Measurements from ENCODE around the gene GPR156.

Gene GPR156

GRCh38 chr3:120145542-120146285 is 139.3 kb downstream of the GPR156 start:
- DNase-seq (ENCODE audit: insufficient read length, low spot score) (peak; percentile 15), FAIRE-seq (peak; percentile 5)
- TF ChIP-seq POU2F2 (IDR thresholded peaks at IDR 0.05; ENCODE audit: low read depth, low read length) (no peak), TAF1 (IDR thresholded peaks at IDR 0.05; ENCODE audit: low read depth, low read length) (no peak), PAX5 (IDR thresholded peaks at IDR 0.05; ENCODE audit: insufficient read depth, low read length, severe bottlenecking) (no peak), SPI1 (IDR thresholded peaks at IDR 0.05; ENCODE audit: low read depth, low read length) (no peak), POLR2A (IDR thresholded peaks at IDR 0.05; ENCODE audit: low read depth, low read length) (no peak), POLR2AphosphoS5 (IDR thresholded peaks at IDR 0.05; ENCODE audit: low read depth, low read length) (no peak)

GRCh38 chr3:120144267-120144666 is 140.8 kb downstream of the GPR156 start:
- TF ChIP-seq POLR2AphosphoS5 (IDR thresholded peaks at IDR 0.05; ENCODE audit: low read depth, low read length) (no peak), PAX5 (IDR thresholded peaks at IDR 0.05; ENCODE audit: insufficient read depth, low read length, severe bottlenecking) (no peak)
- no peak for DNase-seq (ENCODE audit: insufficient read length, low spot score)
- no peak for FAIRE-seq

GRCh38 chr3:120143676-120144075 is 141.3 kb downstream of the GPR156 start:
- DNase-seq (ENCODE audit: insufficient read length, low spot score), result no peak
- FAIRE-seq, result no peak
- TF ChIP-seq TAF1 (IDR thresholded peaks at IDR 0.05; ENCODE audit: low read depth, low read length) (no peak), POLR2AphosphoS5 (IDR thresholded peaks at IDR 0.05; ENCODE audit: low read depth, low read length) (no peak), PAX5 (IDR thresholded peaks at IDR 0.05; ENCODE audit: insufficient read depth, low read length, severe bottlenecking) (no peak), POU2F2 (IDR thresholded peaks at IDR 0.05; ENCODE audit: low read depth, low read length) (no peak), SPI1 (IDR thresholded peaks at IDR 0.05; ENCODE audit: low read depth, low read length) (no peak), POLR2A (IDR thresholded peaks at IDR 0.05; ENCODE audit: low read depth, low read length) (no peak)

GRCh38 chr3:120142236-120142635 is 142.8 kb downstream of the GPR156 start:
- FAIRE-seq (no peak), DNase-seq (ENCODE audit: insufficient read length, low spot score) (no peak)
- TF ChIP-seq POLR2A (IDR thresholded peaks at IDR 0.05; ENCODE audit: low read depth, low read length) (no peak), POLR2AphosphoS5 (IDR thresholded peaks at IDR 0.05; ENCODE audit: low read depth, low read length) (no peak), TAF1 (IDR thresholded peaks at IDR 0.05; ENCODE audit: low read depth, low read length) (no peak), POU2F2 (IDR thresholded peaks at IDR 0.05; ENCODE audit: low read depth, low read length) (no peak), PAX5 (IDR thresholded peaks at IDR 0.05; ENCODE audit: insufficient read depth, low read length, severe bottlenecking) (no peak), SPI1 (IDR thresholded peaks at IDR 0.05; ENCODE audit: low read depth, low read length) (no peak)

- FAIRE-seq (no peak), DNase-seq (ENCODE audit: insufficient read length, low spot score) (no peak)
- no peak for TF ChIP-seq POLR2AphosphoS5 (IDR thresholded peaks at IDR 0.05; ENCODE audit: low read depth, low read length)
- no peak for TF ChIP-seq SPI1 (IDR thresholded peaks at IDR 0.05; ENCODE audit: low read depth, low read length)
- TF ChIP-seq PAX5 (IDR thresholded peaks at IDR 0.05; ENCODE audit: insufficient read depth, low read length, severe bottlenecking), result no peak
- TF ChIP-seq POU2F2 (IDR thresholded peaks at IDR 0.05; ENCODE audit: low read depth, low read length), result no peak
- no peak for TF ChIP-seq POLR2A (IDR thresholded peaks at IDR 0.05; ENCODE audit: low read depth, low read length)
- no peak for TF ChIP-seq TAF1 (IDR thresholded peaks at IDR 0.05; ENCODE audit: low read depth, low read length)
Observed at GRCh38 chr3:120140098-120140742, 144.8 kb downstream of the GPR156 start.

- FAIRE-seq (no peak), DNase-seq (ENCODE audit: insufficient read length, low spot score) (no peak)
- TF ChIP-seq TAF1 (IDR thresholded peaks at IDR 0.05; ENCODE audit: low read depth, low read length) (no peak), POLR2AphosphoS5 (IDR thresholded peaks at IDR 0.05; ENCODE audit: low read depth, low read length) (no peak), POLR2A (IDR thresholded peaks at IDR 0.05; ENCODE audit: low read depth, low read length) (no peak), PAX5 (IDR thresholded peaks at IDR 0.05; ENCODE audit: insufficient read depth, low read length, severe bottlenecking) (no peak), SPI1 (IDR thresholded peaks at IDR 0.05; ENCODE audit: low read depth, low read length) (no peak), POU2F2 (IDR thresholded peaks at IDR 0.05; ENCODE audit: low read depth, low read length) (no peak)
Observed at GRCh38 chr3:120139140-120139539, 145.9 kb downstream of the GPR156 start.

- no peak for DNase-seq (ENCODE audit: insufficient read length, low spot score)
Observed at GRCh38 chr3:120137548-120137947, 147.5 kb downstream of the GPR156 start.

GRCh38 chr3:120130656-120131055 is 154.4 kb downstream of the GPR156 start:
- no peak for DNase-seq (ENCODE audit: insufficient read length, low spot score)
- FAIRE-seq, result no peak
- TF ChIP-seq PAX5 (IDR thresholded peaks at IDR 0.05; ENCODE audit: insufficient read depth, low read length, severe bottlenecking) (no peak), POLR2AphosphoS5 (IDR thresholded peaks at IDR 0.05; ENCODE audit: low read depth, low read length) (no peak), SPI1 (IDR thresholded peaks at IDR 0.05; ENCODE audit: low read depth, low read length) (no peak), POU2F2 (IDR thresholded peaks at IDR 0.05; ENCODE audit: low read depth, low read length) (no peak), TAF1 (IDR thresholded peaks at IDR 0.05; ENCODE audit: low read depth, low read length) (no peak), POLR2A (IDR thresholded peaks at IDR 0.05; ENCODE audit: low read depth, low read length) (no peak)

More at GRCh38 chr3:120137548-120137947, 147.5 kb downstream of the GPR156 start:
- FAIRE-seq, result no peak
- TF ChIP-seq PAX5 (IDR thresholded peaks at IDR 0.05; ENCODE audit: insufficient read depth, low read length, severe bottlenecking), result no peak
- TF ChIP-seq TAF1 (IDR thresholded peaks at IDR 0.05; ENCODE audit: low read depth, low read length), result no peak
- TF ChIP-seq SPI1 (IDR thresholded peaks at IDR 0.05; ENCODE audit: low read depth, low read length), result no peak
- TF ChIP-seq POU2F2 (IDR thresholded peaks at IDR 0.05; ENCODE audit: low read depth, low read length), result no peak
- no peak for TF ChIP-seq POLR2A (IDR thresholded peaks at IDR 0.05; ENCODE audit: low read depth, low read length)
- no peak for TF ChIP-seq POLR2AphosphoS5 (IDR thresholded peaks at IDR 0.05; ENCODE audit: low read depth, low read length)

- no peak for DNase-seq (ENCODE audit: insufficient read length, low spot score)
- FAIRE-seq, result peak; percentile 45
- TF ChIP-seq POLR2AphosphoS5 (IDR thresholded peaks at IDR 0.05; ENCODE audit: low read depth, low read length) (no peak), POU2F2 (IDR thresholded peaks at IDR 0.05; ENCODE audit: low read depth, low read length) (no peak), SPI1 (IDR thresholded peaks at IDR 0.05; ENCODE audit: low read depth, low read length) (no peak), POLR2A (IDR thresholded peaks at IDR 0.05; ENCODE audit: low read depth, low read length) (no peak), TAF1 (IDR thresholded peaks at IDR 0.05; ENCODE audit: low read depth, low read length) (no peak), PAX5 (IDR thresholded peaks at IDR 0.05; ENCODE audit: insufficient read depth, low read length, severe bottlenecking) (no peak)
Observed at GRCh38 chr3:120129718-120130513, 155.1 kb downstream of the GPR156 start.
